GM23338 (cell line): ENCODE results near the gene LAMB1. TPM values are rescaled to one million over a fixed set of nuclear protein-coding genes. Genes with fewer than 3 reads are reported as not detected.

Experiments
- EZH2 ChIP-seq: fragments of 200-600 bp; sonication (generic); IDR thresholded peaks from one replicate; pipeline ENCODE4 v1.8.0; 2017; ENCODE audit warnings: antibody characterized with exemption, mild to moderate bottlenecking, low read depth; ENCODE audit not compliant: unreplicated experiment
- ZNF331 ChIP-seq: fragments of 250-450 bp; sonication (Bioruptor Pico); IDR thresholded peaks from 2 replicates; pipeline ENCODE4 v1.5.0; 2020; ENCODE audit warnings: low read depth, mild to moderate bottlenecking, moderate library complexity
- polyA plus RNA-seq: library from polyadenylated mRNA; unstranded; fragments of >200 nt; fragmentation: Nextera tagmentation; extraction: Ambion mirVana; gene quantifications from 2 replicates; pipeline ENCODE4 v1.2.1, GENCODE V29; 2016
- total RNA-seq: library from RNA; depleted of rRNA; stranded (reverse); fragments of >200 nt; shearing (Covaris generic); gene quantifications from 2 replicates; pipeline ENCODE4 v1.2.3, GENCODE V29; 2014
- TF ChIP-seq, protein P1 (sequence below): fragments of 250-450 bp; sonication (Bioruptor Pico); IDR thresholded peaks from 2 replicates; pipeline ENCODE4 v1.5.0; 2020; ENCODE audit warnings: mild to moderate bottlenecking, moderate library complexity
- TF ChIP-seq, protein P2 (sequence below): IDR thresholded peaks from one replicate; pipeline ENCODE4 v1.6.1; 2018; ENCODE audit warnings: antibody characterized with exemption; ENCODE audit not compliant: unreplicated experiment

LAMB1 gene
- total and polyA plus RNA-seq, 2 experiments from 2014 or later, result 53.5 to 57.8 TPM

DNA sequence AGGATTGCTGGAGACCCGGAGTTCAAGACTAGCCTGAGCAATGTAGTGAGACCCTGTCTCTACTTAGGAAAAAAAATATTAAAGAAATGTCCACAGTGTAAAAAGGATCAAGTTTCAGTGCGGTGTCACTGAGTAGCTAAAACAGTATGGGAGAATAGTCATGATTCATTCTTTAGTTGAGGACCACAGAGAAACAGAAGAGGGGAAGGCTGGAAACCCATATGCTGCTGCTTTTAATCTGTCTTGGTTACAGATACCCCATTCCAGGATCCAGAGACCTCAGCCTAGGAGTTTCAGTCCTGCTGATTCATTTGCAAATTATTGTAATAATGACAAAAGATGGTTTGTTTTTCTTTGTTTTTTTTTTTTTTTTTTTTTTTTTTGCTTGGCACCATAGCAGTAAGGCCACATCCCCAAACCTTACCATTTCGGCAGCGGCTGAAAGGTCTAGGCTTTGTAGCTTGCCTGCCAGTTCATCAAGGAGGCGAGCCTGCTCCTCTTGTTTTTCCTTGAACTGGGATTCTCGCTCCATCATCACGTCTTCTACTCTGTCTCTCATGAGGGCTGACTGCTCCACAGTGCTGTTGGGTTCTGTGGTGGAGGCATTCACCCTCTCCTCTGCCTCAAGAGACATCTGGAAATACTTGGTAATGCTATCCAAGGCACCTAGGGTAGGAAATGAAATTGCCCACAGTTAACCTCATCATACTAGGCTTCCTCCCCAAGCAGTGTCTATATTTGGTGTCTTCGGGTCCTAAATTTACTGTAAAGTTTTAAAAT is 67.8 kb downstream of the LAMB1 start (continued):
- TF ChIP-seq, protein P1, sequence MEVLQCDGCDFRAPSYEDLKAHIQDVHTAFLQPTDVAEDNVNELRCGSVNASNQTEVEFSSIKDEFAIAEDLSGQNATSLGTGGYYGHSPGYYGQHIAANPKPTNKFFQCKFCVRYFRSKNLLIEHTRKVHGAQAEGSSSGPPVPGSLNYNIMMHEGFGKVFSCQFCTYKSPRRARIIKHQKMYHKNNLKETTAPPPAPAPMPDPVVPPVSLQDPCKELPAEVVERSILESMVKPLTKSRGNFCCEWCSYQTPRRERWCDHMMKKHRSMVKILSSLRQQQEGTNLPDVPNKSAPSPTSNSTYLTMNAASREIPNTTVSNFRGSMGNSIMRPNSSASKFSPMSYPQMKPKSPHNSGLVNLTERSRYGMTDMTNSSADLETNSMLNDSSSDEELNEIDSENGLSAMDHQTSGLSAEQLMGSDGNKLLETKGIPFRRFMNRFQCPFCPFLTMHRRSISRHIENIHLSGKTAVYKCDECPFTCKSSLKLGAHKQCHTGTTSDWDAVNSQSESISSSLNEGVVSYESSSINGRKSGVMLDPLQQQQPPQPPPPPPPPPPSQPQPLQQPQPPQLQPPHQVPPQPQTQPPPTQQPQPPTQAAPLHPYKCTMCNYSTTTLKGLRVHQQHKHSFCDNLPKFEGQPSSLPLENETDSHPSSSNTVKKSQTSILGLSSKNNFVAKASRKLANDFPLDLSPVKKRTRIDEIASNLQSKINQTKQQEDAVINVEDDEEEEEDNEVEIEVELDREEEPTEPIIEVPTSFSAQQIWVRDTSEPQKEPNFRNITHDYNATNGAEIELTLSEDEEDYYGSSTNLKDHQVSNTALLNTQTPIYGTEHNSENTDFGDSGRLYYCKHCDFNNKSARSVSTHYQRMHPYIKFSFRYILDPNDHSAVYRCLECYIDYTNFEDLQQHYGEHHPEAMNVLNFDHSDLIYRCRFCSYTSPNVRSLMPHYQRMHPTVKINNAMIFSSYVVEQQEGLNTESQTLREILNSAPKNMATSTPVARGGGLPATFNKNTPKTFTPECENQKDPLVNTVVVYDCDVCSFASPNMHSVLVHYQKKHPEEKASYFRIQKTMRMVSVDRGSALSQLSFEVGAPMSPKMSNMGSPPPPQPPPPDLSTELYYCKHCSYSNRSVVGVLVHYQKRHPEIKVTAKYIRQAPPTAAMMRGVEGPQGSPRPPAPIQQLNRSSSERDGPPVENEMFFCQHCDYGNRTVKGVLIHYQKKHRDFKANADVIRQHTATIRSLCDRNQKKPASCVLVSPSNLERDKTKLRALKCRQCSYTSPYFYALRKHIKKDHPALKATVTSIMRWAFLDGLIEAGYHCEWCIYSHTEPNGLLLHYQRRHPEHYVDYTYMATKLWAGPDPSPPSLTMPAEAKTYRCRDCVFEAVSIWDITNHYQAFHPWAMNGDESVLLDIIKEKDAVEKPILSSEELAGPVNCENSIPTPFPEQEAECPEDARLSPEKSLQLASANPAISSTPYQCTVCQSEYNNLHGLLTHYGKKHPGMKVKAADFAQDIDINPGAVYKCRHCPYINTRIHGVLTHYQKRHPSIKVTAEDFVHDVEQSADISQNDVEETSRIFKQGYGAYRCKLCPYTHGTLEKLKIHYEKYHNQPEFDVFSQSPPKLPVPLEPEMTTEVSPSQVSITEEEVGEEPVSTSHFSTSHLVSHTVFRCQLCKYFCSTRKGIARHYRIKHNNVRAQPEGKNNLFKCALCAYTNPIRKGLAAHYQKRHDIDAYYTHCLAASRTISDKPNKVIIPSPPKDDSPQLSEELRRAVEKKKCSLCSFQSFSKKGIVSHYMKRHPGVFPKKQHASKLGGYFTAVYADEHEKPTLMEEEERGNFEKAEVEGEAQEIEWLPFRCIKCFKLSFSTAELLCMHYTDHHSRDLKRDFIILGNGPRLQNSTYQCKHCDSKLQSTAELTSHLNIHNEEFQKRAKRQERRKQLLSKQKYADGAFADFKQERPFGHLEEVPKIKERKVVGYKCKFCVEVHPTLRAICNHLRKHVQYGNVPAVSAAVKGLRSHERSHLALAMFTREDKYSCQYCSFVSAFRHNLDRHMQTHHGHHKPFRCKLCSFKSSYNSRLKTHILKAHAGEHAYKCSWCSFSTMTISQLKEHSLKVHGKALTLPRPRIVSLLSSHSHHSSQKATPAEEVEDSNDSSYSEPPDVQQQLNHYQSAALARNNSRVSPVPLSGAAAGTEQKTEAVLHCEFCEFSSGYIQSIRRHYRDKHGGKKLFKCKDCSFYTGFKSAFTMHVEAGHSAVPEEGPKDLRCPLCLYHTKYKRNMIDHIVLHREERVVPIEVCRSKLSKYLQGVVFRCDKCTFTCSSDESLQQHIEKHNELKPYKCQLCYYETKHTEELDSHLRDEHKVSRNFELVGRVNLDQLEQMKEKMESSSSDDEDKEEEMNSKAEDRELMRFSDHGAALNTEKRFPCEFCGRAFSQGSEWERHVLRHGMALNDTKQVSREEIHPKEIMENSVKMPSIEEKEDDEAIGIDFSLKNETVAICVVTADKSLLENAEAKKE (CRISPR knock-in tag), result no peak
- TF ChIP-seq ZNF331 (no peak), EZH2 (no peak)
- TF ChIP-seq, protein P2, sequence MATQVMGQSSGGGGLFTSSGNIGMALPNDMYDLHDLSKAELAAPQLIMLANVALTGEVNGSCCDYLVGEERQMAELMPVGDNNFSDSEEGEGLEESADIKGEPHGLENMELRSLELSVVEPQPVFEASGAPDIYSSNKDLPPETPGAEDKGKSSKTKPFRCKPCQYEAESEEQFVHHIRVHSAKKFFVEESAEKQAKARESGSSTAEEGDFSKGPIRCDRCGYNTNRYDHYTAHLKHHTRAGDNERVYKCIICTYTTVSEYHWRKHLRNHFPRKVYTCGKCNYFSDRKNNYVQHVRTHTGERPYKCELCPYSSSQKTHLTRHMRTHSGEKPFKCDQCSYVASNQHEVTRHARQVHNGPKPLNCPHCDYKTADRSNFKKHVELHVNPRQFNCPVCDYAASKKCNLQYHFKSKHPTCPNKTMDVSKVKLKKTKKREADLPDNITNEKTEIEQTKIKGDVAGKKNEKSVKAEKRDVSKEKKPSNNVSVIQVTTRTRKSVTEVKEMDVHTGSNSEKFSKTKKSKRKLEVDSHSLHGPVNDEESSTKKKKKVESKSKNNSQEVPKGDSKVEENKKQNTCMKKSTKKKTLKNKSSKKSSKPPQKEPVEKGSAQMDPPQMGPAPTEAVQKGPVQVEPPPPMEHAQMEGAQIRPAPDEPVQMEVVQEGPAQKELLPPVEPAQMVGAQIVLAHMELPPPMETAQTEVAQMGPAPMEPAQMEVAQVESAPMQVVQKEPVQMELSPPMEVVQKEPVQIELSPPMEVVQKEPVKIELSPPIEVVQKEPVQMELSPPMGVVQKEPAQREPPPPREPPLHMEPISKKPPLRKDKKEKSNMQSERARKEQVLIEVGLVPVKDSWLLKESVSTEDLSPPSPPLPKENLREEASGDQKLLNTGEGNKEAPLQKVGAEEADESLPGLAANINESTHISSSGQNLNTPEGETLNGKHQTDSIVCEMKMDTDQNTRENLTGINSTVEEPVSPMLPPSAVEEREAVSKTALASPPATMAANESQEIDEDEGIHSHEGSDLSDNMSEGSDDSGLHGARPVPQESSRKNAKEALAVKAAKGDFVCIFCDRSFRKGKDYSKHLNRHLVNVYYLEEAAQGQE, result no peak
